GM21723 (cell line): ENCODE measurements around the gene CDH8.
"Not testable (repeated sequence)": the region's sequence is repeated elsewhere in the genome, so short reads cannot be mapped to it uniquely, and the experiment has no call there.

Experiments
- ATAC-seq: cut with Tn5 transposase; IDR thresholded peaks from one replicate; pipeline ENCODE4 v1.9.1; 2021; ENCODE audit warnings: mild to moderate bottlenecking, moderate library complexity; ENCODE audit not compliant: unreplicated experiment

CDH8 gene

DNA sequence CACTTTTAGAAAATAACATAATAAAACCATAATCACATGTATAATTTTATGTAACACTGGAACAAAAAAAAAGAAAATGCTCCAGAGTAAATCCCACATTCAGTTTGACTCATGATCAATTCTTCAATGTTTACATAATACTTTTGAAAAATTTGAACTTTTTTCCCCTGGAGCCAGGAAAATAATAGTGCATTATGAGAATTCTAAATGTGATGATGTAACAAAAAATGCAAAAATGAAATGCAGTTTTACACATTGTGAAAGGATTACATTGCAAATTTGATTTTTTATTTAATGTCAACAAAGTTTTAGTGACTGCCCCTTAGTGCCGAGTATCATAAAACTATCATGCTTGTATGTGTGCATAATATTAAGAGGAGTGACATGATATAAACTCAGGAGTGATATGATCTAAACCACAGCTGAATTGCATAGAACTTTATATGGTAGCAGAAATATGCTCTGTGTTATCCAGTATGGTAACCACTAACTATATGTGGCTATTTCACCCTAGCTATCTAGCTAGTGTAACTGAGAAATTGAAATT lies 238.2 kb downstream of the CDH8 start:
- ATAC-seq, result no peak

- no peak for ATAC-seq
These were observed 238.9 kb downstream of the CDH8 start for GRCh38 chr16:61797296-61797795.

DNA sequence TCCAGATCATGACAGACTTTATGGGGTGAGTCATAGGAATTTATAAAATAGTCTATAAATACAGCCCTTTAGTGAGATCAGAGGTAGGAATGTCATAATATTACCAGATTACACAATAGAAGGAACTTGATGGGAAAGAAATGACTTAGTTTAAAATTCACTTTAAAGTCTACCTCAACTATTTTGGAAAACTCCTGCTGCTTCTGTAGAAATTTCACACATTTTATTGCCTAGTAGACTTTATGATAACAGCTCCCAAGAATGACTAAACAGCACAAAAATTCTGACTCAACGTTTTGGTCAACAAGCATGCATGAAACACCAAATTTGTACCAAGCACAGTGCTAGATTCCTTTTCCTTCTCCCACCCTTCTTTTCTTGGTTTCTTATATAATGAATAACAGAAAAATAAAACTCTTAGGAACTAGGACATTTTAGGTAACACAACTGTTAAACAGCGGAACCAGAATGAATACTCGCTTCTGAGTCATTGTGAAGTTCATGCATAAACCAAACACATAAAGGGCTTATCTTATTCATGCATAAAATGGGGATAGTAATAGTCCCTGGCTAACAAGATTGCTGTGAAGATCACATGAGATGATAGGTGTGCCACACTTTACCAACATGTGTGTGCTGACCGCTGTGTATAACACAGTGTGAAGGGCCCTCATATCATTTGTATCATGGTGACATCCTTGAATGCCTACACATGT lies 243.9 kb downstream of the CDH8 start:
- ATAC-seq, result no peak

DNA sequence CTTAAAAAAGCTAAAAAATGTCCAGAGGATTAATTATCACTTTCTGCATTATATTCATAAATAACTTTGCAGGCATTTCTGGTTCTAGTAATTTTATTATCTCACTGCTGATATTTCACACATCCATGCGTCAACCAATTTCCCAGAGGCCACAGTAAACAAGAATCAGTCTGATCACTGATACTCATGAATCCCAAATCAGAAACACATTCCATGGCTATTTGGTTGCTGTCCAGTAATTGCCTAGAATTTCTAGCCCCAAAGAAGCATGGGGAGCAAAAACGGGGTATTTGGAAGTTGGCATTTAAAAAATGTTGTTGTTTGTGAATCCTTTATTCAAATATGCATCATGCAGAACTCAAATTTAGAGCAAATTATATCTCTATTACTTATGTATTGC lies 244.8 kb downstream of the CDH8 start:
- no peak for ATAC-seq

DNA sequence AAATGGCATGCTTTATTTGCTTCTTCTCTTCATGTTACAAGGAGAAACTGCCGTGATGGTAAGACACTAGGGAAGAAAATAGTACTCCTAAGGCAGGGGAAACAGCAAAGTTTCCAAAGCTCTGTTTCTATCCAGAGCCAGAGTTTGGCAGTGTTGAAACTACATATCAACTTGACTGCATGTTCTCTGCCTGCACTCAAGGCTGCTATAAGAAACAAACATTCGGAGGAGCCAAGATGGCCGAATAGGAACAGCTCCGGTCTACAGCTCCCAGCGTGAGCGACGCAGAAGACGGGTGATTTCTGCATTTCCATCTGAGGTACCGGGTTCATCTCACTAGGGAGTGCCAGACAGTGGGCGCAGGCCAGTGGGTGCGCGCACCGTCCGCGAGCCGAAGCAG lies 254.4 kb downstream of the CDH8 start:
- not testable (repeated sequence) for ATAC-seq

- ATAC-seq, result no peak
These were observed 256.1 kb downstream of the CDH8 start for GRCh38 chr16:61780161-61780560.

DNA sequence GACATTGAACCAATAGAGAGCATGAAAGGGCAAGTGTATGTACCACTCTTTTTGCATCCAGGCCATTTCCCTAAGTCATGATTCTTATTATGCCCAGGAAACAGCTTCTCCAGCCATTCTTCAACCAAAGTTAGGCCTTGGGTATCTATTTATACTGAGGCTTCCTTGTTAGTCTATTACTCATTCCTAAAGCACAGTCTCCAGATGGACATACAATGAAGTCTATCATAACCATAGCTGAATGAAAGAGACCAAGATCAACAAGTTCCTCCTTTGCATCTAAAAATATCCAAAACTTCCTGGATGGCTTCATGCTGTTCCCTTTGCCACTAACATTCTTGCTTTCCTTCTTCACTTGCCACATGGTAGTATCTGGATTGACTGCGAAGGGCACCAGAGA lies 265.9 kb downstream of the CDH8 start:
- no peak for ATAC-seq

DNA sequence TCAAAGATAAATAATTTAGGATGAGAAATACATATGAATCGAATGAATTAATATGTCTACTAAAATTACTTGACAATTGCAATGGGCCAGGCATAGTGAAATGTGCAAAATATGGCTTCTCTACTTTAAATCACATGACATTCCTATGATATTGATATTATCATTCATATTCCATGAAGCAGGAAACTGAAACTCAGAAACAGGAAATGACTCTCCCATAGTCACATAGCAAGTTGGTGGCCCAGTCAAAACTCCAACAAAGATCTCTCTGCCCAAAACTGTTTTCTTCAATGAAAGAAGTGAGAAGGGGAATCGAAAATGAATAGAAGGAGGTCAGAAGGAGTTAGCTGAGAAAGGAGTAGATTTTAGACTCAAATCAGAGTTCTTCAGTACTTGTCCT lies 272.2 kb downstream of the CDH8 start:
- no peak for ATAC-seq

- ATAC-seq, result no peak
These were observed 273.2 kb downstream of the CDH8 start for GRCh38 chr16:61763013-61763412.

GRCh38 chr16:61730997-61731396 lies 305.2 kb downstream of the CDH8 start:
- no peak for ATAC-seq

GRCh38 chr16:61726701-61727100 lies 309.5 kb downstream of the CDH8 start:
- ATAC-seq, result no peak

DNA sequence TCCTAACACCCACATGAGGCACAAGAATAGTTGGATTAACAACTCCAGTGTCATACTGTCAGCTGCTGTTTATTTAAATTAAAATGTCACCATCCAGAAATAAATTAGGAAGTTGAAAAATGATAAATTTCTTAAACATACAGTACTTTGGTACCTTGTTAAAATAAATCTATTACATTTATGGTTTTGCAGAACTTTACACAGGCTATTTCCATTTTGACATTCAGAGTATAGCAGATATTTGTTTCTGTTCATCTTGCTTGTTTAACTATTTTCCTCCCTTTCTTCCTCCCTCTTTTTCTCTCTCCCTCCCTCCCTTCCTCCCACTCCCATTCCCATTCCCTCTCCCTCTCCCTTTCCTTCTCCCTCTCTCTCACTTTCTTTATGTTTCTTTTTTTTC lies 310.1 kb downstream of the CDH8 start:
- no peak for ATAC-seq

DNA sequence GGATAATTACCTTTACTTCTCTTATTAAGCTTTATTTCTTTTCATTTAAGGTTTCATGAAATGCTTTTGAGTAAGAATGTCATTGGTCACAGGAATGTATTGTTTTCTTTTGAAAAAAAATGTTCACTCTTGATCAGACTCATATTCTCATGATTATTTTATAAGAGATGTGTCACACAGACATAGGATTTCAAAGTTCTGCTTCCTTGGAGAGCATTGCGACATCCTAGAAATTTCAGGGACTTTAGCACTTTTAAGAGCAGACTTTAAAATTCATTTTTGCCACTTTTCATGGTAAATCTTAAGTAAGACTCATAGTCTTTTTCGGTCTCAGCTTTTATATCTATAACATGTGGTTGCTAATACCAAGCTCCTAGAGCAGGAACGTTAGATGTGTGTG lies 314.7 kb downstream of the CDH8 start:
- ATAC-seq, result no peak

- ATAC-seq, result no peak
These were observed 320.8 kb downstream of the CDH8 start for GRCh38 chr16:61715393-61715792.

DNA sequence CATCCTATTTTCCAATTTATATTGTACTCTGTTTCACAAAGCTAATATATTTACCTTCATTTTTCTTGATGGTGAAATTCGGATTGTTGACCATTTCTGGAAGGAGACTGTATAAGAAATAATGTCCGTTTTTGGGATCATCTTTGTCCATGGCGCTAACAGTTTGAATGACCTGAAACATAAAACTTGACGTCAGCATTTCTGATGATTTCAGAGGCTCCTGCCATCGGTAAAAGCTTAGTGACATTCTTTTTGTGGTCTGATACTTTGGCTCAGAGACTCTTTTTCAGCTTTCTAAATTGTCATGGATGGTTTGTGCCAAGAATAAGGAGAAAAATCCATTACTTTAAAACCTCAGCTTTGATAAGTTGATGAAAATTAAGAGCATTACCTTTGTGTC lies 322.5 kb downstream of the CDH8 start:
- no peak for ATAC-seq

DNA sequence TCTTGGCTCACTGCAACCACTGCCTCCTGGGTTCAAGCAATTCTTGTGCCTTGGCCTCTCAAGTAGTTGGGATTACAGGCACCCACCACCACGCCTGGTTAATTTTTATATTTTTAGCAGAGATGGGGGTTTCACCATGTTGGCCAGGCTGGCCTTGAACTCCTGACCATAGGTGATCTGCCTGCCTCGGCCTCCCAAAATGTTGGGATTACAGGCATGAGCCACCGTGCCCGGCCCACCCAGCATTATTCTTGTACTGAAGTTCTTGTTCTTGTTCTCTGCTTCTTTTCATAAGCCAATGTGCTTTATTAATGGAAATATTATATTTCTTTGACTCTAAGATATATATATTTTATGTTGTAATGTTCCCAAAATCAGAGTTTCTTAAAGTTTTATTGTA lies 336.6 kb downstream of the CDH8 start:
- ATAC-seq, result not testable (repeated sequence)

DNA sequence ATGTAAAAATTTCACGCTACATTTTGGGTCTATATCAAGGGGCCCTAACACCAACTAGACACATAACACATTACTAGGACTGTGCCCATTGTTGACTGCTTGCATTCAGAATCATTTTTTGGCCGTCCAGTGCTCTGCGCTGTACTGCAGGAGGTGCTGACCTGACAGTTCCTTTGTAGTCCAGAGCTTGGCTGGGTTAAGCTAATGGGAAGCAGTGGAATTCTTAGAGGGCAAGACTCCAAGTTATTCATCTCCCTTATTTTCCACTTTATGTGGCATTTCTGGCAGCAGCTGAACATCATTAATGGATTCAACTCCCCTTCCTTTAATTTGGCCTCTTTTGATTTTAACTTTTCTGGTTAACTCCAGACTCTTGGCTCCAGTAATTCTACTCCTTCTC lies 351.7 kb downstream of the CDH8 start:
- ATAC-seq, result no peak

- ATAC-seq, result no peak
These were observed 354.6 kb downstream of the CDH8 start for GRCh38 chr16:61681673-61682072.

DNA sequence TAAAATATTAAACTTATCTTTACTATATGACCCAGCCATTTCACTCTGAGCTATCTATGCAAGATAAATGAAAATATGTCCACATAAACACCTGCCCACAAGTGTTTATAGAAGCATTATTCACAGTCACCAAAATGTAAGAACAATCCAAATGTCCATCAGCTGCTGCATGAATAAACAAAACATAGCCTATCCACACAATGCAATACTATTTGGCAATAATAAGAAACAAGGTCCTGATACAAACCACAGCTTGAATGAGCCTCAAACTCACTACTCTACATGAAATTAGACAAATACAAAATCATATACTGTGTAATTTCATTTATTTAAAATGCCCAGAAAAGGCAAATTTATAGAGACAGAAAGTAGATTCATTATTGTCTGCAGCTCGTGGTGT lies 355.1 kb downstream of the CDH8 start:
- no peak for ATAC-seq

GRCh38 chr16:61678182-61678581 lies 358.1 kb downstream of the CDH8 start:
- no peak for ATAC-seq

DNA sequence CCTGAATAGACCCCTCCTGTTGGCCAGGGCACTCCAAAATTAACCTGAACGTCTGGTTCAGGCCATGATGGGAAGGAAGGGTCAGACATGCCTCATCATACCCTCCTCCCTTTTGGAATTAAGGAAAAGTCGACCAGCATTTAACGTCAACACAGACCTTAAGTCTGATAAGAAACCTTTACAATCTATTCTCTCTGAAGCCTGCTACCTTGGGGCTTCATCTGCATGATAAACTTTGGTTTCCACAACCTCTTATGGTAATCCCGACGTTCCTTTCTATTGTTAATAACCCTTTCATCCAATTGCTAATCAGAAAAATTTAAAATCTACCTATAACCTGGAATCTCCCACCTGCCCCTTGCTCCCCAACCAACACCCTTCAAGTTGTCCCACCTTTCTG lies 358.5 kb downstream of the CDH8 start:
- no peak for ATAC-seq

GRCh38 chr16:61676740-61677139 lies 359.5 kb downstream of the CDH8 start:
- no peak for ATAC-seq

DNA sequence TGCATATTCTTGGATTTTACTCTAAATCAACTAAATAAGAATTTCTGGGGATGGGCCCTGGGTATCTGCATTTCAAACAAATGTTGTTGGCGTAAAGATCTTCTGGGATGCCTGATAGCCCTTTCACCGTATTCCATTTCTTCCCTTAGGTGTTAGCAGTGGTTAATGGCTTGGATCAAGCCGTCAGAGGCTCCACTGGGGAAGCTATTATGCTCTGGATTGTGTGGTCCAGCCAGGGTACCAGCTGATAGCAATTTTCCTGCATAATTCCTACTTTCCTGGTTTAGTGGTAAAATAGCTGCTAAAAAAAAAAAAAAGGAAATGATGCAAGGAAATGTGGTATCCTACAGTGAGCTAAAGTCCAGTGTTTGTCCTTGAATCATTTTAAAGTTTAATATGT lies 365.1 kb downstream of the CDH8 start:
- no peak for ATAC-seq
